Measurements from ENCODE around the gene RIMS4. TPM values are rescaled to one million over a fixed set of nuclear protein-coding genes. Genes with fewer than 3 reads are reported as not detected.

The RIMS4 gene
- 1 to 10 TPM; 5.7 to 9.7 (median 7.1) TPM for polyA plus RNA-seq (ENCODE audit: insufficient read length in 10 of 10)
- long read RNA-seq, donor 1, full-length matches to known transcripts = 2 of 2 reads
- long read RNA-seq, donor 1, partial matches to known transcripts = 0 of 2 reads
- long read RNA-seq, donor 1, other reads (novel, unspliced or antisense) = 0 of 2 reads
- long read RNA-seq, donor 2, full-length matches to known transcripts = 1 of 1 reads
- long read RNA-seq, donor 2, partial matches to known transcripts = 0 of 1 reads
- long read RNA-seq, donor 2, other reads (novel, unspliced or antisense) = 0 of 1 reads
- long read RNA-seq, donor 3 = 0 reads
- long read RNA-seq, donor 4 = 0 reads
- long read RNA-seq, donor 5, full-length matches to known transcripts = 3 of 3 reads
- long read RNA-seq, donor 5, partial matches to known transcripts = 0 of 3 reads
- long read RNA-seq, donor 5, other reads (novel, unspliced or antisense) = 0 of 3 reads
- long read RNA-seq, donor 6, partial matches to known transcripts = 0 of 1 reads
- long read RNA-seq, donor 6, other reads (novel, unspliced or antisense) = 0 of 1 reads
- long read RNA-seq, donor 7, full-length matches to known transcripts = 2 of 2 reads
- long read RNA-seq, donor 7, partial matches to known transcripts = 0 of 2 reads
- long read RNA-seq, donor 7, other reads (novel, unspliced or antisense) = 0 of 2 reads
- long read RNA-seq, donor 8 = 0 reads
- long read RNA-seq, donor 9 = 0 reads

- peak in 2 of 3 donors; percentile 32 to 41 for DNase-seq
These were observed at the start of gene RIMS4 for GRCh38 chr20:44810391-44811149. Gene RIMS4, minus strand, starts transcription at chr20:44810546. Its CDS starts 275 bp downstream, at chr20:44810271.

DNA sequence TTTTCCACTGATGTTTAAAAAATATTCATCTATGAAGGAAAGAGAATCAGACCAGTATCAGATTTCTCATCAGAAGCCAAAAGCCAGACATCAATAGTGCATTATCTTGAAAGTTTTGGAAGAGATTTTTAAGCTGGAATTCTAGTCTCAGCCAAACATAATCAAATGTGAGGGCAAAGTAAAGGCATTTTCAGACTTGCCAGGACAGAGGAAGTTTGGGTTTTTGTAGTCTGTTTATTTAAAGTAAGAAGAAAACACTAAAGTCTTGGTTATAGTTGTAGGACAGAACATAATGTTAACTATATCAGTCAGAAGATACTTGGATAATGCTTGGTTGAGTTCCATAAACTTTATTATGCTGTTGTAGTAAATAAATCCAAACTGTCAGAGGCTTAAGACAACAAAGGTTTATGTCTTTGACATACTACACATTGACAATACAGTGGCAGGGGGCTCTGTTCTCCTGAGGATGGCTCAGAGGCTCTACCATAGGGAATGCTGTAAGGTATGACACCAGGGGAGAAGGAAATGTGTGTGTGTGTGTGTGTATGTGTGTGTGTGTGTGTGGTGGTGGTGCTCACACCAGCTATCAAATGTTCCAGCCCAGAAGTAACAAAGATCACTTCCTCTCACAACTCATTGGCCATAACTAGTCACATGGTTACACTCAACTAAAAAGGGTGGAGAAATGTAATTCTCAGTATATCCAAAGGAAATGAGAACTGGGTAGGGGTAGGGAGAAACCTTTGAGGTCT, 48.4 kb upstream of the RIMS4 start:
- no peak for DNase-seq

DNA sequence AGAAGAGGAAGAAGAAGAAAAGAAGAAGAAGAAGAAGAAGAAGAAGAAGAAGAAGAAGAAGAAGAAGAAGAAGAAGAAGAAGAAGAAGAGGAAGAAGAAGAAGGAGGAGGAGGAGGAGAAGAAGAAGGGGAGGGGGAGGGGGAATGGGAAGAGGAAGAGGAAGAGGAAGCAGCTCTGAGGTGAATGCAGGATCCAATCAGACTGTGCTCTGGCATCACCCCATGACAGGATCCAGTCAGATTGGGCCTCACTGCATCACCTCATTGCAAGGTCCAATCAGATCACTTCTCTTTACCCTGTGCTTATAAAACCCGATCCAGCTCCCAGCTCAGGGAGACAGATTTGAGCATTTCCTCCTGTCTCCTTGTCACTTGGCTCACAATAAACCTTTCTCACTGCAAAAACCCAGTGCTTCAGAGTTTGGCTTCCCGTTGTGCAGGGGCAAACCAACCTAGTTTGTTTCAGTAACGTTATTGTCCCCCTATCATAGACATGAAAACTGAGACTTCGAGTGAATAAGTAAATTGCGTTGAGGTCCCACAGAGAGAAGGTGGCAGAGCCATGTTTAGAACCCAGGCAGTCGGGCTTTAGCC, 46.6 kb upstream of the RIMS4 start:
- no peak for DNase-seq

DNA sequence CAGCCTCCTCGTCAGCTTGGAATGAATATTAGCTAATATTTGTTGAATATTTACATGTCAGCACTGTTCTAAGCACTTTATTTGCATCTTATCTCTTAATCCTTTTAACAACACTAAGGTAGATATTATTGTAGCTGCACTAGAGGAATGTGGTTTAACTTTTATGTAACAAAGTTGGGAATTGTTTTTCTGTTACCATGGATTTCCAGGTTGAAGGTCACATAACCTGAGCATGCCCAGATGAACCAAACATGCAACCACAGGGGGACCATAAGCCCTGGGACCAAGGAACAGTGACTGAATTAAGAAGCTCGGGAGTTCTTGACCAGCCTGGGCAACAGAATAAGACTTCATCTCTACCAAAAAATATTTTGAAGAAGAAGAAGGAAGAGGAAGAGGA, 46.1 kb upstream of the RIMS4 start:
- DNase-seq = no peak

GRCh38 chr20:44851545-44851944, 41.2 kb upstream of the RIMS4 start:
- DNase-seq = no peak

- DNase-seq = no peak
These were observed 40.5 kb upstream of the RIMS4 start for GRCh38 chr20:44850837-44851236.

- no peak for DNase-seq
These were observed 39.9 kb upstream of the RIMS4 start for GRCh38 chr20:44850272-44850671.

DNA sequence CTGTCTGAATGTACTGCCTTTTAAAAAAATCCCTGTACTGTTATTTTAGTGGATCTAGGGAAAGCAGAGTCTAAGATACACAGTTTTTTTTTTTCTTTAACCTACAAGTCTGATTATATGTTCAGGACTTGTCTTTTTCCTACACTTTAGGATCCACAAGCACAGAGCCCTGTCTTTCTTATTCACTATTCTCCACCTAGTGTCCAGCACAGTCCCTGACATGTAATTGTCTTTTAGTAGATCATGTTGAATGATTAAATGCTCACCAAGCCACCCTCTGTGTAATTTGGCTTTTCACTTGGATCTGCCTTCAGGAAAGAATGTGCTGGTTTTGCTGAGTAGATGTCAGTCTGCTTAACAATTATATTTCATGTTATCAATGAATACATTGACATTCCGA, 39.4 kb upstream of the RIMS4 start:
- no peak for DNase-seq

- DNase-seq = no peak
These were observed 38.1 kb upstream of the RIMS4 start for GRCh38 chr20:44848254-44849015.

DNA sequence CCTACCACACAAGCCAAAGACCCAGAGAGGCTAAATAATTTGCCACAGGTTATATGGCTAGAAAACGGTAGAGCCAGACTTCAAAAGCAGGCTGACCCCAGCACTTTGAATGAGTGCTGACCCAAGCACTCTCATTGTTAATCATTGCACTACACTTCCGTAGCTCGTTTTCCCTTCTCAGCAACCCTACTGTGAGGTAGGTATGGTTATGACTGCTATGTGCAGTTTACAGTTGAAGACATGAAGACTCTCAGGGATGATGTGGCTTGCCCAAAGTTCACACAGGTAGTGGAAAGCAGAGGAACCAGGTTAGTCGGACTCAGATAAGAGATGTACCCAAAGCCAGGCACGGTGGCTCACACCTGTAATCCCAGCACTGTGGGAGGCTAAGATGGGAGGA, 33.5 kb upstream of the RIMS4 start:
- DNase-seq = no peak

DNA sequence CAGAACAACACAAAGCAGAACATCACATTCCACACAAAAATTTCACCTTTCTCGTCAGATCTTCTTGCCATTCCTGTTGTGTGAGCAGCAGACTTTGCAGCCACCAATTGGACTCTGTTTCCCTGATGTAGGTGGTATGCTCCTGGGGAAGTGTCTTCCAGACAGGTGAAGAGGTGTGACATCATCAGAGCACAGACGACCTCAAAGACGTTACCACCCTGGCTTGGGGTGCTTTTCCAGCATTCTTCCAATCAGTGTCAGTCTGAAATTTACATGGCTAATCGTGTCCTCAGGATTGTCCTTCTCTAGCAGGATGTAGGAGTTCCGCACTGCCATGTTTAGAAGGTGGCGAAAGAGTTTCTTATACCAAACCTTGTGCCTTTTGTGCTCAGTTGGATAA, 31.6 kb upstream of the RIMS4 start:
- DNase-seq = no peak

DNA sequence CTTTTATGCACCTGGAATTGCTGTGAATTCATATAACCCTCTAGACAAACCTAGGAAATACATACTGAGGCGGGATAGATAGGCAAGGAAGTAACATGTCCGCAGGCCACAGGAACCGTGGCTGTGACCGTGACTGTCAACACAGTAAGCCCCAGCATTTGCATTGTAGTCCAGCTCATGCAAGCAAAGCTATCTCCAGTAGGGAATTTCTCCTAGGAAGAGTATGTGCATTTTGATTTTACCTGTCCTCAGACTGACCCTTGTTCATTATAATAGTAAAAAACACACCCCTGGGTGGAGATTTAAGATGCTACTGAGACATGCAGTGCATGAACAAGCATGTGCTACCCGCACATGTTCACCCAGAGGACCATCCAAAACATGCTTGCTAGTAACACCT, 30.5 kb upstream of the RIMS4 start:
- DNase-seq = no peak

DNA sequence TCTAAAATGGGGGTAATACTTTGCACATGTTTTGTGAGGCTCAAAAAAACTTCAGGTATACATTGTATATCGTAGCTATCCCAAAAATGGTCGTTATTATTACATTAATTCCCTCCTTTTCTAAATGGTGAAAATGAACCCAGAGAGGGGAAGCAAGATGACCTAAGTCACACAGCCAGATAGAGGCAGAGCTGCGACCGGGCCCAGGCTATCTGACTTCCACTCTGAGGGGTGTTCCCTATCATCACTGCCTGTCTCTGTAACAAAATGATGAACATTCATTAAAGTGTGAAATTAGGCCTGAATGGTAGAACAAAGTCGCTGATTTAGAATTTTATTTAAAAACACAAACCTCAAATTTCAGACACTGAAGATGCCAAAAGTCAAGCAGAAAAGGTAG, 29.1 kb upstream of the RIMS4 start:
- DNase-seq = no peak

- no peak for DNase-seq
These were observed 28.2 kb upstream of the RIMS4 start for GRCh38 chr20:44838521-44838920.

- peak; percentile 40 to 43 (median 43) for DNase-seq
These were observed 27.6 kb upstream of the RIMS4 start for GRCh38 chr20:44837946-44838345.

DNA sequence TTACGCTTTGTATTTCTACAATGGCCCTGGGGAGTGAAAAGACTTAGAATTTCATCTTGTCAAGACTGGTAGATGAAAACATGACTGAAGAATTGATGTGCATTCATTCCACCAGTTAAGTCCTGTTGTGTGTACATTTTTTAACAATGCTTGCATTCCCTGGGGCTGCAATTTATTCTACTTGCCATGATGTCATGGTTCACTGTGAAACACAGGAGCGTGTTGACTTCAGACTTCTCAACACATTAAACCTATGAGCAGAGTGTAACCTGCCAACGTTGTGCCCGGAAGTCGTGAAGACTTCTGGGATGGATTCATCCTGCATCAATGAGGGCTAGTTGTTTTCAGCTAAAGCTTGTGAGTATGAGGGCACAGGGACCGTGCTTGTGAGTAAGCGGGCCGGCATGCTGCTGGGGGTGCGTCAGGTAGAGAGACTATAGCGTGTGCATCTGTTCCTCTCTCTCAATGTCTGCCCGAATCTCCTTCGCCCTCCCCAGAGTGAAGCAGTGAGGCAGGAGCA, 26.3 kb upstream of the RIMS4 start:
- DNase-seq = no peak

- no peak for DNase-seq
These were observed 25.4 kb upstream of the RIMS4 start for GRCh38 chr20:44835661-44836221.

DNA sequence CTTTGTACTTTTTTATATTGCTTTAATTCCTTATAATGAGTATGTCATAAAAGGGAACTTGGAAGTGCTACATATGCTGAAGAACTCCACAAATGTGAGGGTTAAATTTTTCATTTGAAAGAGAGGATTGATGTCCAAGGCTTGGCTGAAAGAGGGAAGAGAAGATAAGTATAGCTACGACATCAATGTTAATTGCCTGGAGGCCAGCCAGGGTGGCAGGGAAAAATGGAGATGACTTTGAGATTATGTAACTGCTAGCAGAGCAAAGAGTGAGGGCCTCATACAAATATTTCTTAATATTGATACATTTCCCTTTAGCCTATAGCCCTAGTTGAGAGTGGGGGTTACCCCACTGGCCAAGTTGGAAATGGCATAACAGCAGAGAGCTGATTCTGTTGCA, 24.8 kb upstream of the RIMS4 start:
- DNase-seq = no peak

DNA sequence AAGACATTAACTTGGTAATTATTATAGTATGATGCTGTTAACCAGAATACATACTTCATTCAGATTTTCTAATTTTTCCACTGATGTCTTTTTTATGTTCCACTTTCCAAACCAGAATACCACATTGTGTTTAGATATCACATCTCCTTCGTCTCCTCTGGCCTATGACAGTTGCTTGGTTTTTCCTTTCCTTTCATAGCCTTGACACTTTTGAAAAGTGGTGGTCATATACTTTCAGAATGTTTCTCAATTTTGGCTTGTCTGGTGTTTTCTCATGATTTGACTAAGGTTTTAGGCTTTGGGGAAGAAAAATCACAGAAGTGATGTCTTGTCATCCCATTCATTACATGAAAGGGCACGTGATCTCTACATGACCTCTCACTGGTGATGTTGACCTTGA, 24.3 kb upstream of the RIMS4 start:
- DNase-seq = no peak

GRCh38 chr20:44833437-44833836, 23.1 kb upstream of the RIMS4 start:
- no peak for DNase-seq

Data from muscle of back (tissue), 13 donors.